HepG2 (cell line): ENCODE data around the gene PSD. TPM values are rescaled to one million over a fixed set of nuclear protein-coding genes. Genes with fewer than 3 reads are reported as not detected.

Source experiments
- ATAC-seq: fragments of 200-7000 bp; cut with Tn5 transposase; 3 replicates; pipeline ENCODE4 v1.9.1; 2020; ENCODE audit warnings: mild to moderate bottlenecking, moderate library complexity
- BruUV-seq: library from RNA; stranded (reverse); fragments of 400-500 nt; replicated peaks from 2 replicates; lab custom pipeline; 2021; lab: Mats Ljungman, UMichigan
- CTCF ChIA-PET: fragments of 300-600 bp; formaldehyde crosslinking; extraction: SDS; loops from one replicate; lab custom pipeline; 2021; ENCODE audit warnings: low total read pairs, inconsistent platforms, low intra/inter-chr PET ratio; lab: Yijun Ruan, JAX
- POLR2A ChIA-PET: fragments of 350-600 bp; sonication (Branson Sonifier 250); formaldehyde crosslinking; loops from one replicate; lab custom pipeline; 2020; ENCODE audit warnings: antibody characterized with exemption, inconsistent platforms; lab: Yijun Ruan, JAX
- DNase-seq: peaks from one replicate; pipeline ENCODE4 v3.0.0-alpha.2; 2015; ENCODE audit warnings: low spot score
- FAIRE-seq: peaks from 3 replicates; lab custom pipeline; 2011; peaks lifted over from hg19 to GRCh38; lab: Jason Lieb, UNC
- H2AFZ ChIP-seq: one replicate; pipeline ENCODE4 v1.6.1; 2011; ENCODE audit warnings: low read length, inconsistent platforms
- H3K27ac ChIP-seq: fragments of 300-600 bp; 3 replicates; pipeline ENCODE4 v1.8.0; 2011; ENCODE audit warnings: mixed run types, mild to moderate bottlenecking, mixed read lengths, low read length, inconsistent platforms; ENCODE audit not compliant: insufficient read depth; ENCODE audit errors: extremely low read length
- H3K27me3 ChIP-seq, 2 experiments: fragments of 200-600 bp in 1 of 2; 2 replicates in 1 of 2; 3 replicates in 1 of 2; pipeline versions ENCODE4 v1.6.0 to v1.8.0; 2011; ENCODE audit warnings: low read length in 2 of 2, mild to moderate bottlenecking in 2 of 2, moderate library complexity in 2 of 2, inconsistent platforms in 1 of 2; ENCODE audit not compliant: insufficient read depth in 2 of 2, control insufficient read depth in 1 of 2
- H3K36me3 ChIP-seq, 2 experiments: fragments of 200-600 bp in 1 of 2; replicated peaks in 1 of 2; 2 replicates in 1 of 2; 3 replicates in 1 of 2; pipeline versions ENCODE4 v1.5.1 to v1.8.0; 2011; ENCODE audit warnings: low read length in 2 of 2, inconsistent platforms in 1 of 2; ENCODE audit not compliant: insufficient read depth in 2 of 2, control insufficient read depth in 1 of 2
- H3K4me1 ChIP-seq: 2 replicates; pipeline ENCODE4 v1.5.1; 2012; ENCODE audit warnings: low read length, inconsistent platforms; ENCODE audit not compliant: insufficient read depth
- H3K4me2 ChIP-seq: 2 replicates; pipeline ENCODE4 v1.6.0; 2011; ENCODE audit warnings: low read depth, low read length, inconsistent platforms
- H3K4me3 ChIP-seq, 3 experiments: fragments of 200-600 bp in 1 of 3; sonication (generic), shearing (Covaris generic) in 1 of 3; replicated peaks in 1 of 3; 2 replicates each; pipeline ENCODE4 v1.5.1; 2011 to 2016; ENCODE audit warnings: low read length in 3 of 3, inconsistent platforms in 2 of 3, low read depth in 2 of 3, mild to moderate bottlenecking in 2 of 3, control low read depth in 1 of 3, mixed read lengths in 1 of 3; ENCODE audit not compliant: insufficient read depth in 1 of 3
- H3K79me2 ChIP-seq: one replicate; pipeline ENCODE4 v1.6.1; 2011; ENCODE audit warnings: low read length, inconsistent platforms; ENCODE audit not compliant: insufficient read depth
- H3K9ac ChIP-seq: 2 replicates; pipeline ENCODE4 v1.6.0; 2011; ENCODE audit warnings: mild to moderate bottlenecking, low read depth, low read length, inconsistent platforms; ENCODE audit not compliant: insufficient read depth
- H3K9me3 ChIP-seq: 2 replicates; pipeline ENCODE4 v1.5.1; 2012; ENCODE audit warnings: mild to moderate bottlenecking, low read length
- H4K20me1 ChIP-seq: 2 replicates; pipeline ENCODE4 v1.6.0; 2011; ENCODE audit warnings: inconsistent platforms, mild to moderate bottlenecking, low read length, moderate library complexity; ENCODE audit not compliant: insufficient read depth
- CTCF ChIP-seq: sonication (generic); formaldehyde crosslinking; IDR thresholded peaks from 2 replicates; pipeline ENCODE4 v1.5.0; 2020; ENCODE audit warnings: mild to moderate bottlenecking, missing genetic modification reagents, moderate library complexity
- HIC2 ChIP-seq: sonication (generic); formaldehyde crosslinking; IDR thresholded peaks from 2 replicates; pipeline ENCODE4 v1.9.0; 2022; ENCODE audit warnings: low read depth, missing genetic modification reagents
- NCOA2 ChIP-seq: sonication (generic); formaldehyde crosslinking; IDR thresholded peaks from 2 replicates; pipeline ENCODE4 v1.8.0; 2022; ENCODE audit warnings: inconsistent platforms
- NR2F6 ChIP-seq, 2 experiments: IDR thresholded peaks; 2 replicates each; pipeline ENCODE4 v1.6.1; 2016; ENCODE audit warnings: antibody characterized with exemption in 1 of 2, mild to moderate bottlenecking in 1 of 2
- POLR2A ChIP-seq, 2 experiments: IDR thresholded peaks; 2 replicates each; pipeline ENCODE4 v1.6.1; 2011; ENCODE audit warnings: low read depth in 2 of 2, low read length in 2 of 2, mild to moderate bottlenecking in 1 of 2, moderate library complexity in 1 of 2; ENCODE audit not compliant: insufficient read depth in 1 of 2
- RARA ChIP-seq: IDR thresholded peaks from 2 replicates; pipeline ENCODE4 v1.6.1; 2016; ENCODE audit warnings: missing genetic modification reagents, missing compliant biosample characterization
- SAP130 ChIP-seq: IDR thresholded peaks from 2 replicates; pipeline ENCODE4 v1.6.1; 2016; ENCODE audit warnings: low read depth
- STAG1 ChIP-seq: sonication (generic); formaldehyde crosslinking; IDR thresholded peaks from 2 replicates; pipeline ENCODE4 v1.4.0; 2020; ENCODE audit warnings: missing genetic modification reagents
- TAF15 ChIP-seq: fragments of 200-400 bp; formaldehyde crosslinking; IDR thresholded peaks from one replicate; pipeline ENCODE4 v1.6.1; 2018; ENCODE audit warnings: mild to moderate bottlenecking, low read depth, low read length; ENCODE audit not compliant: poor library complexity, severe bottlenecking
- USF2 ChIP-seq, 2 experiments: sonication (generic) in 1 of 2; formaldehyde crosslinking in 1 of 2; IDR thresholded peaks; 2 replicates each; pipeline versions ENCODE4 v1.5.1 to v1.6.1; 2011 to 2020; ENCODE audit warnings: borderline replicate concordance in 1 of 2, low read depth in 1 of 2, low read length in 1 of 2, mild to moderate bottlenecking in 1 of 2, missing genetic modification reagents in 1 of 2, moderate library complexity in 1 of 2
- ZMYM3 ChIP-seq: sonication (generic); formaldehyde crosslinking; IDR thresholded peaks from 2 replicates; pipeline ENCODE4 v1.5.1; 2020; ENCODE audit warnings: mild to moderate bottlenecking, missing genetic modification reagents
- ZNF275 ChIP-seq: sonication (generic); formaldehyde crosslinking; IDR thresholded peaks from 2 replicates; pipeline ENCODE4 v1.8.0; 2022; ENCODE audit warnings: missing genetic modification reagents, mild to moderate bottlenecking, inconsistent platforms, borderline replicate concordance
- ZNF574 ChIP-seq: sonication (generic); formaldehyde crosslinking; IDR thresholded peaks from 2 replicates; pipeline ENCODE4 v1.4.0; 2020; ENCODE audit warnings: missing genetic modification reagents
- ZNF644 ChIP-seq: IDR thresholded peaks from 2 replicates; pipeline ENCODE4 v1.6.1; 2016; ENCODE audit warnings: low read depth
- WGBS: methylation state at CpG from one replicate; pipeline ENCODE4 v1.1.6; 2017; ENCODE audit warnings: low lambda C conversion rate; 5-methylcytosine and 5-hydroxymethylcytosine counted together
- in situ Hi-C: cut with HindIII; loops from 2 replicates; pipeline ENCODE4 v1.10.0; 2017; ENCODE audit warnings: low pct_unique_long_range_greater_than_20kb; ENCODE audit not compliant: extremely low pct_ligation_motif_present
- intact Hi-C: fragments of 100-400 bp; cut with micrococcal nuclease; formaldehyde crosslinking; loops from one replicate; pipeline ENCODE4 v1.10.0; 2022; ENCODE audit not compliant: unreplicated experiment
- polyA plus RNA-seq, 8 experiments: library from polyadenylated mRNA; depleted of rRNA in 3 of 8; stranded (reverse) in 7 of 8; unstranded in 1 of 8; fragments of >200 nt; fragmentation: Illumina TruSeq in 4 of 8; extraction: Trizol in 4 of 8; gene quantifications; 2 replicates each; pipeline versions ENCODE4 v1.2.1 to v1.2.3, GENCODE V29; 2011 to 2016; ENCODE audit warnings: low read depth in 4 of 8, missing spikeins in 1 of 8, mixed read lengths in 1 of 8; ENCODE audit not compliant: insufficient read depth in 1 of 8
- total RNA-seq, 5 experiments: library from RNA; depleted of rRNA; stranded (reverse); fragments of >200 nt; fragmentation: Illumina TruSeq; extraction: Trizol; gene quantifications; 2 replicates each; pipeline ENCODE4 v1.2.3, GENCODE V29; 2016; ENCODE audit warnings: low read depth in 1 of 5

Gene PSD
- total and polyA plus RNA-seq, 2 of the 13 experiments (the other 11 are each of a cell fraction or from before 2014, with no cell fraction given), result 0.35 to 0.58 TPM

GRCh38 chr10:102463983-102464382, 45.4 kb upstream of the PSD start:
- H3K9ac ChIP-seq, result no peak overlapping the region
- peak overlapping the region; percentile 62 for H3K27ac ChIP-seq
- H3K4me1 ChIP-seq, result peaks cover 49% of the 10 kb centered on the region
- H3K9me3 ChIP-seq, result no peaks in the 10 kb centered on the region
- 25% methylated on average over 10 of the region's 10 CpGs for WGBS
- no peak overlapping the region for H2AFZ ChIP-seq
- H3K36me3 ChIP-seq, result no peaks in the 10 kb centered on the region
- TF ChIP-seq USF2 (IDR thresholded peaks at IDR 0.05; ENCODE audit: low read depth, low read length) (no peak), USF2 (CRISPR knock-in tag; IDR thresholded peaks at IDR 0.05; ENCODE audit: borderline replicate concordance) (no peak), ZMYM3 (peak; percentile 55), SAP130 (peak; percentile 25; the same call in 1 of the 2 replicates), TAF15 (no peak), ZNF644 (peak; percentile 29; the same call in 1 of the 2 replicates), ZNF275 (CRISPR knock-in tag) (no peak), CTCF (peak; percentile 54), POLR2A (IDR thresholded peaks at IDR 0.05; ENCODE audit: insufficient read depth in 1 of 2, low read depth in 2 of 2, low read length in 2 of 2) (no peak), HIC2 (CRISPR knock-in tag) (no peak), NR2F6 (IDR thresholded peaks at IDR 0.05) (0 out of 2 replicates have a peak, but pooled peaks have one; percentile 19), NR2F6 (CRISPR knock-in tag; IDR thresholded peaks at IDR 0.05) (no peak), STAG1 (0 out of 2 replicates have a peak, but pooled peaks have one; percentile 9), ZNF574 (no peak), NCOA2 (no peak), RARA (CRISPR knock-in tag) (0 out of 2 replicates have a peak, but pooled peaks have one; percentile 29)
- POLR2A ChIA-PET, result interaction anchor here (1.0 to 4.6 kb wide), 5 partner anchors 11 to 317 kb away, joined by 3 to 73 read pairs (median 3); partner anchors contain the start of genes C10orf95 and CUEDC2
- no peaks in the 10 kb centered on the region for H4K20me1 ChIP-seq
- peak overlapping the region; percentile 96 for H3K4me2 ChIP-seq
- intact Hi-C loops, result loop anchor here (2.0 kb wide), 1 partner anchor 43 kb away; the partner anchor contains the start of gene FBXL15
- ATAC-seq, result no peak
- DNase-seq, result no peak
- H3K4me3 ChIP-seq, result peak overlapping the region in 2 of 3 experiments; percentile 60 to 74; a peak in 1 of 6 replicates
- CTCF ChIA-PET, result interaction anchor here (1.3 kb wide), 1 partner anchor 15 kb away, joined by 3 read pairs; no protein-coding TSS in a partner anchor
- FAIRE-seq, result peak; percentile 46
- BruUV-seq, result no TSS peak
- in situ Hi-C loops, result loop anchor here (5.0 kb wide), 1 partner anchor 42 kb away; the partner anchor contains the start of gene FBXL15
- H3K79me2 ChIP-seq, result no peaks in the 10 kb centered on the region
- H3K27me3 ChIP-seq, result no peaks in the 10 kb centered on the region
